H1 (cell line): ENCODE measurements around the gene ZNF121. TPM values are rescaled to one million over a fixed set of nuclear protein-coding genes. Genes with fewer than 3 reads are reported as not detected.

Experiments used
- polyA plus RNA-seq, 7 experiments: library from polyadenylated mRNA; depleted of rRNA in 3 of 7; stranded (reverse) in 5 of 7; unstranded in 2 of 7; fragments of >200 nt in 5 of 7; fragments of 200-250 nt in 2 of 7; gene quantifications; 1 replicate in 5 of 7; 2 replicates in 1 of 7; 4 replicates in 1 of 7; pipeline versions ENCODE4 v1.2.1 to v1.2.3, GENCODE V29; 2011 to 2013; ENCODE audit warnings: missing spikeins in 2 of 7, mixed read lengths in 2 of 7
- total RNA-seq: library from RNA; stranded (reverse); fragmentation: NEBNext Ultra II Directional; extraction: Animal tissue kit (Norgen Biotek cat#: 25700); gene quantifications from 2 replicates; pipeline ENCODE4 v1.2.1, GENCODE V29; 2021

Gene ZNF121
- total and polyA plus RNA-seq, 2 of the 8 experiments (the other 6 are each of a cell fraction or from before 2014, with no cell fraction given): 22.2 to 220 TPM

Other genes starting within 250 kb of the ZNF121 start
- 5.9 and 7.7 TPM in 2 replicates for gene ZNF177, start 221.5 kb downstream of the ZNF121 start, total RNA-seq
- 2.1 and 3.1 TPM in 2 replicates for gene ZNF177, start 221.5 kb downstream of the ZNF121 start, polyA plus RNA-seq (2011; rRNA removed)
- 14.2 and 15.3 TPM in 2 replicates for gene ZNF266, start 148.9 kb downstream of the ZNF121 start, total RNA-seq
- 6.6 and 15.6 TPM in 2 replicates for gene ZNF266, start 148.9 kb downstream of the ZNF121 start, polyA plus RNA-seq (2011; rRNA removed)
- gene ZNF560, start 85.9 kb downstream of the ZNF121 start, total RNA-seq: not detected in 2 replicates
- gene ZNF560, start 85.9 kb downstream of the ZNF121 start, polyA plus RNA-seq (2011; rRNA removed): 0.02 TPM in 1 of 2 replicates, not detected in the other
- 27.9 and 30.9 TPM in 2 replicates for gene ZNF426, start 45.9 kb downstream of the ZNF121 start, total RNA-seq
- gene ZNF426, start 45.9 kb downstream of the ZNF121 start, polyA plus RNA-seq (2011; rRNA removed): 2.9 and 3.6 TPM in 2 replicates
- gene ZNF561, start 36.7 kb upstream of the ZNF121 start, total RNA-seq: 57.6 and 64.7 TPM in 2 replicates
- gene ZNF561, start 36.7 kb upstream of the ZNF121 start, polyA plus RNA-seq (2011; rRNA removed): 25.0 and 28.6 TPM in 2 replicates
- gene ZNF562, start 90.6 kb upstream of the ZNF121 start, total RNA-seq: 2.5 and 2.6 TPM in 2 replicates
- gene ZNF562, start 90.6 kb upstream of the ZNF121 start, polyA plus RNA-seq (2011; rRNA removed): 0.12 and 0.20 TPM in 2 replicates
- gene ZNF846, start 184.2 kb upstream of the ZNF121 start, total RNA-seq: 9.0 and 9.2 TPM in 2 replicates
- 4.5 and 4.8 TPM in 2 replicates for gene ZNF846, start 184.2 kb upstream of the ZNF121 start, polyA plus RNA-seq (2011; rRNA removed)
- gene FBXL12, start 234.6 kb upstream of the ZNF121 start, total RNA-seq: 24.6 and 26.7 TPM in 2 replicates
- gene FBXL12, start 234.6 kb upstream of the ZNF121 start, polyA plus RNA-seq (2011; rRNA removed): 62.3 and 89.1 TPM in 2 replicates
- gene UBL5, start 243.4 kb upstream of the ZNF121 start, total RNA-seq: 384 and 416 TPM in 2 replicates
- gene UBL5, start 243.4 kb upstream of the ZNF121 start, polyA plus RNA-seq (2011; rRNA removed): 1,137 and 1,209 TPM in 2 replicates